Activated CD4-positive, alpha-beta T cell treated with anti-CD3 and anti-CD28 coated beads, Interleukin-2, Interleukin-4, amounts not matched to agents 100 ng/mL and 50 ng/mL, durations not matched to agents 16 hours and 8 hours (primary cell): ENCODE measurements around the gene TRPM7.
"Not testable (repeated sequence)": the region's sequence is repeated elsewhere in the genome, so short reads cannot be mapped to it uniquely, and the experiment has no call there.

Experiments
- DNase-seq: peaks from one replicate; pipeline ENCODE4 v3.0.0-alpha.2; 2020; ENCODE audit warnings: low spot score

The TRPM7 gene, protein sequence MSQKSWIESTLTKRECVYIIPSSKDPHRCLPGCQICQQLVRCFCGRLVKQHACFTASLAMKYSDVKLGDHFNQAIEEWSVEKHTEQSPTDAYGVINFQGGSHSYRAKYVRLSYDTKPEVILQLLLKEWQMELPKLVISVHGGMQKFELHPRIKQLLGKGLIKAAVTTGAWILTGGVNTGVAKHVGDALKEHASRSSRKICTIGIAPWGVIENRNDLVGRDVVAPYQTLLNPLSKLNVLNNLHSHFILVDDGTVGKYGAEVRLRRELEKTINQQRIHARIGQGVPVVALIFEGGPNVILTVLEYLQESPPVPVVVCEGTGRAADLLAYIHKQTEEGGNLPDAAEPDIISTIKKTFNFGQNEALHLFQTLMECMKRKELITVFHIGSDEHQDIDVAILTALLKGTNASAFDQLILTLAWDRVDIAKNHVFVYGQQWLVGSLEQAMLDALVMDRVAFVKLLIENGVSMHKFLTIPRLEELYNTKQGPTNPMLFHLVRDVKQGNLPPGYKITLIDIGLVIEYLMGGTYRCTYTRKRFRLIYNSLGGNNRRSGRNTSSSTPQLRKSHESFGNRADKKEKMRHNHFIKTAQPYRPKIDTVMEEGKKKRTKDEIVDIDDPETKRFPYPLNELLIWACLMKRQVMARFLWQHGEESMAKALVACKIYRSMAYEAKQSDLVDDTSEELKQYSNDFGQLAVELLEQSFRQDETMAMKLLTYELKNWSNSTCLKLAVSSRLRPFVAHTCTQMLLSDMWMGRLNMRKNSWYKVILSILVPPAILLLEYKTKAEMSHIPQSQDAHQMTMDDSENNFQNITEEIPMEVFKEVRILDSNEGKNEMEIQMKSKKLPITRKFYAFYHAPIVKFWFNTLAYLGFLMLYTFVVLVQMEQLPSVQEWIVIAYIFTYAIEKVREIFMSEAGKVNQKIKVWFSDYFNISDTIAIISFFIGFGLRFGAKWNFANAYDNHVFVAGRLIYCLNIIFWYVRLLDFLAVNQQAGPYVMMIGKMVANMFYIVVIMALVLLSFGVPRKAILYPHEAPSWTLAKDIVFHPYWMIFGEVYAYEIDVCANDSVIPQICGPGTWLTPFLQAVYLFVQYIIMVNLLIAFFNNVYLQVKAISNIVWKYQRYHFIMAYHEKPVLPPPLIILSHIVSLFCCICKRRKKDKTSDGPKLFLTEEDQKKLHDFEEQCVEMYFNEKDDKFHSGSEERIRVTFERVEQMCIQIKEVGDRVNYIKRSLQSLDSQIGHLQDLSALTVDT (N-terminal part only)

DNA sequence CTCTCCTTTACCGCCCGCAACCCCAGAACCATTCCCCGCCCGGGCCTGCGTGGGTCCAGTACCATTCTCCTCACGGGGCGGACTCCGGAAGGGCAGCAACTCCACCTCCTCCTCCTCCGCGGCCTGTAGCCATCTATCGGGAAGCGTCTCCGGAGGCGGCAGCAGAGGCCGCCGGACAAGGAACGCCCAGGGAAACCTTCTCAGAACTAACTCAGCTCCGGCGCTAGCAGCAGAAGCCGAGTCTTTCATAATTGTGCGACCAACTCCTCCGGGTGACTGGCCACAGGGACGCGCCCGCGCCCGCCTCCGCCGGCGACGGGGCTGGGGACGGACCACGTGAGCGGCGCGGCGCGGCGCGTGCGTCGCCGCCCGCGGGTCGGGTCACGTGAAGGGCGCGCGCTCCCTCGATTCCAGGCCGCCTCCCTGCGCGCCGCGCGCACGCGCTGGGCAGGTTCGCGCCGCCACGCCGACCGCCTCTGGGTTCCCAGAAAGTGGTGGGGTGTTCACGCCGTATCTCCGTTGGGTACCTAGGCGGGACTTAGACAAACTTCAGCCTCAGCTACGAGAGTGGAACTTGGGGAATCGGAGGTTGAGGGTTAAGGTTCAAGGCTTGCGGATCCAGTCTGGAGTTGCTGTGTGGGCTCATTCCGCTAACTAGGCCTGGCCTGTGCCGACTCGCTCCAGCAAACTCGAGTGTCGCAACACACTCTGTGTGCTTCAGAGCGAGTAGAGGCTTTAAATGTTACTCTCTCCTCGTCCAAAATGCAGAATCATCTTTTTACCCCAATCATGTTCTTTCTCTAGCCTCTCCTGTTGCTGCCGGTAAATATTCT lies at the start of gene TRPM7:
TRPM7 (minus strand) TSS at position 329 of the 833 bp plus-strand sequence; CDS start at position 65, 264 bp downstream.
- peak; percentile 87 for DNase-seq

DNA sequence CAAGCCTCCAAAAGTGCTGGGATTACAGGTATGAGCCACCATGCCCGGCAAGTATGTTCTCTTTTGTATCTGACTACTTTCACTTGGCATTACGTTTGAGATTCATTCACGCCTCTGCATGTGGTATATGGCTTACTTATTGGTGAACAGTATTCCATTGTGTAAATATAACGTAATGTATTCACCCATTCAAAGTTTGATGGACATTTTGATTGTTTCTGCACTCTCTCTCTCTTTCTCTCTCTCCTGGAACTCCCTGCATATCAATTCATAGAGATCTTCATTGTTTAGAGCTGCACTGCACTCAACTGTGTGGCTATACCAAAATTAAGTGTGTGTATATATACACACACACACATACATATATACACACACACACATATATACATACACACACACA lies 48.6 kb upstream of the TRPM7 start:
- no peak for DNase-seq

DNA sequence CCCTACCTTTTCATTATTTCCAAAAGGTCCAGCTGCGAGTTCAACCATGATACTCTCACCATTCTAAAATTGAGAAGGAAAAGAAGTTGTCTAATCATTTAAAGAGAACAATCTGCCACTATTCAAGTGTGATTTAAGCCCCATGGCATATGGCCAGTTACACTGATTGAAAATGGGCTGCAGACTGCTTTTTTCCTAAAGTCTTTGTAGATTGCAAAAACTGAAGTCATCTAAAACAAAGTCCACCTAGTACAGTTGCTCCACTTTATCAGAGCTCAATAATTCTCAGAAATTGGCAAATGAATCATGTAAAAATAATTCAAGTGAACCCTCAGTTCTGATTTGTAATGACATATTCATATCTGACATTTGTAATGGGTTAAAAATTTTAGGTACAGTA lies 39.7 kb upstream of the TRPM7 start:
- DNase-seq = no peak

DNA sequence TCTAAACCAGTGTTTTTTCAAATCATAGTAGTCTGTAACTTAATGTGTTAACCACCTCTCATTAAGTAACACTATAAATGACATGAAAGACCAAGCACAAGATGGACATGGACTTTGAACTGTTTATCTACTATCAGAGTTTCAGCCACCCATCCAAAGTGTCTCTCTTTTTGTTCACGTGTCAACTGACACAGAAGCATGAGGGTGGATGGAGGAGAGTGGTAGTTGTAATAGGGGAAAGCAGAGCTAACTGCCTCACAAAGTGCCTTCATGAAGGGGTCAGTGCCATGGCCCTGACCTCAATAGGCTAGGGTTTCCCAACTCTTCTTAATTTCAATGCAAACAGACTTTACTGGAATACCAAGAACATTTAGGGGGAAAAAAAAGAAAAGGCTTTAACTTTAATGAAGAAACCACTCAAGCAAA lies 32.1 kb upstream of the TRPM7 start:
- no peak for DNase-seq

DNA sequence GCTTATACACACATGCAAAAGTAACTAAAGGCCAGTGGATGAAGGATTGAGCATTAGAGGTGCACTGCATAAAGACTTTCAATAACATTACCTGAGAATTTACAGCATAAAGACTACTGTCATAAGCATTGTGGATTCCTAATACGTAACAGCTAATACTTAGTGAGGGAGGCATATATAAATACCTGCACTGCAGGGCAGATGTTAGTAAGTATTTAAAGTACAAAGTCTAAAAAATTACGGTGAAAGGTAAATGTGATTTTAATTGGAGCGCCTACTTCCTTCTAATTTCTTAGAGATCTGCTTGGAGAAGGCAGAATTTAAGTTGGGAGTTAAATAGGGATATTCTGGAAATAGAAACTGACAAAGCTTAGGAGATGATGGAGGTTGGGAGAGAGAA lies 25.4 kb upstream of the TRPM7 start:
- DNase-seq = no peak

DNA sequence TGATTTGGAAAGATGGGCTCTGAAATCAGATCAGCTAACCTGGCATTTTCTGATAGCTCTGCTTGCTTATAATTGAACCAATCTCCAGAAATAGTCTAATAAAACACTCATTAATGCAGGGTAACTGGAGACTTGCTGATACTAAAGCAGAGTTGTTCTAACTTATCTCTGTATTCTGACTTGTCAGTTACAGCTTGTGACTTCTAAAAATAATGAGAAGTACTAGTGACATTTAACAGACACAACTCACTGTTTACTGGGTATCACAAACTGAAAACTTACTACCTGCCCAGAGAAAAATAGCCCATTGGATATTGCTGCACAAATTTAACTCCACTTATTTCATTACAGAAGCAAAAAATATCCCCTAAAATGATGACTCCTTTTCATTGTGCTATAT lies 24.0 kb upstream of the TRPM7 start:
- DNase-seq = no peak

DNA sequence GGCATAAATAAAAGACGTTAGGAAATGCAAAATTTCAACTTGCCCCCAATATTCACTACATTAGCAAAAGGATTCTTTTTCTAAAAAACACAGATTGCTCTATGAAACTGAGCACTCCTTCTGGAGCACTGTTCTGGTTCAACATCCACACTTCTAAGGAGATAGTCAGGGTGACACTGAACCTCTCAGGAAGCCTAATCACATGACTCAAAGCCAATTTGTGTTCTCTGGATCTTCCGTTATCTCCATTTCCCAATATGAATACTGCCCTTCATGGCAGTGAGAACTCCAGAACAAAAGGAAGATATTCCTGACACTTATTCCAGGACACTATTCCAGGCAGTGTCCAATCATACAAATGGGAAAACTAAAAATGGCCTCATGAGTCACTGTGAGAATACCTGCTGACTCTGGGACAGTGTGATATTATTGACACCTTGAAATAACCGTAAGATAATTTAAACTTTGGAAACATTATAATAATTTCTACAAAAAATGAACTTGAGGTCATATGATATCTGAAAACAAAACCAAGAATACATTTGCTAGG lies 21.4 kb upstream of the TRPM7 start:
- DNase-seq = no peak

DNA sequence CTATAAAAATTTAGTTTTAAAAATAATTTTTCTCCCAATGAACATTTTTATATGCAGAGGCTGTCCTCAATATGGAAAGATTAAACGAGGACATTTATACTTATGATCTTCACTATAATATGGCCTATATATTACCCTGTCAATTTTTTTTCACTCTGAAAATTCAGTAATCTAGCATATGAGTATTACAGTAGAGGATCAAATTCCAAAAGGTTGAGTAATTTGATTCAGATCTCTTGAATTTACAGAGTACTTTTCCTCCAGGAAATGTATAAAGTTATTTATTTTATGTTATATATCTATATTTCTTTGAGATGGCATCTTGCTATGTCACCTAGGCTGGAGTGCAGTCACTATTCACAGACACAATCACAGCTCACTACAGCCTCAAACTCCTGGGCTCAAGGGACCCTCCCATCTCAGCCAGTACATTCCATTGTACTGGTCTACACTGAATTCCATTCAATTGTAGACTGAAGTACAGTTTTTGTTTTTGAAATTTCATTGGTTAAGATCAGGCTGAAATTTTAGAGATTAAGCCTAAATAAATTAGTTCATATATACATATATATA lies 16.3 kb upstream of the TRPM7 start:
- DNase-seq = no peak

DNA sequence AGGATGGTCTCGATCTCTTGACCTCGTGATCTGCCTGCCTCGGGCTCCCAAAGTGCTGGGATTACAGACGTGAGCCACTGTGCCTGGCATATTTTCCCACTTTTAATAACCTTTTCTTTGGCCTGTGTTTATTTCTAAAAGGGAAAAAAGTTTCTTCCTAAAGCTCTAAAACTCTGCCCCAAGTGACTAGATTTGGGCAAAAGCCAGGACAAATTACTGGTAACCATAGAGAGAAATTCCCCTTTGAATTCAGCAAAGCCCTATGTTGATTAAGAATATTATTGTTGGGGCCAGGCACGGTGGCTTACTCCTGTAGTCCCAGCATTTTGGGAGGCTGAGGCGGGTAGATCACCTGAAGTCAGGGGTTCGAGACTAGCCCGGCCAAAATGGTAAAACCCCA lies 11.5 kb upstream of the TRPM7 start:
- DNase-seq = no peak

DNA sequence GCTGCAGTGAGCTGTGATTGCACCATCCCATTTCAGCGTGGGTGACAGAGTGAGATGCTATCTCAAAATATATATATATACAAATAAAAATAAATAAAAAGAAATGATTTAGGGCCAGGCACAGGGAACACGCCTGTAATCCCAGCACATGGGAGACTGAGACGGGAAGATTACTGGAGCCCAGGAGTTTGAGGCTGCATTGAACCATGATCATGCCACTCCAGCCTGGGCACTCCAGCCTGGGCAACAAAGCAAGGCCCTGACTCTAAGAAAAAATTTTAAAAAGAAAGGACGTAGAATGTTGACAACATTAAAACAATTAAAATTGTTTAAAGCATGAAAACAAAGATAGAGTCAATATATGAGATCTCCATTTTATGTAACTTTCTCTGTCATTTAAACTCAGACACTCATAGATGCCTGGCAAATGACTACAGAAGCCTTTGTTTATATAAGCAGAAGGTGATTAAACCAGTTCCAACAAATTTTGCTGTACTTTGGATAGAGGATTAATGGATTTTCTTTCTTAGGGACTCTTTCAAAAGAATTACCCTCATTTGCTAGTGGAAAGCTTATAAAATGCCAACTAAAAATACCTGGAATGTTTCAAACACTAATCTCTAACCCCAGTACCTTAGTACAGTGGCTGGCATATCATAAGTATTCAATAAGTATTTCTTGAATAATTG lies 10.7 kb upstream of the TRPM7 start:
- DNase-seq = no peak

DNA sequence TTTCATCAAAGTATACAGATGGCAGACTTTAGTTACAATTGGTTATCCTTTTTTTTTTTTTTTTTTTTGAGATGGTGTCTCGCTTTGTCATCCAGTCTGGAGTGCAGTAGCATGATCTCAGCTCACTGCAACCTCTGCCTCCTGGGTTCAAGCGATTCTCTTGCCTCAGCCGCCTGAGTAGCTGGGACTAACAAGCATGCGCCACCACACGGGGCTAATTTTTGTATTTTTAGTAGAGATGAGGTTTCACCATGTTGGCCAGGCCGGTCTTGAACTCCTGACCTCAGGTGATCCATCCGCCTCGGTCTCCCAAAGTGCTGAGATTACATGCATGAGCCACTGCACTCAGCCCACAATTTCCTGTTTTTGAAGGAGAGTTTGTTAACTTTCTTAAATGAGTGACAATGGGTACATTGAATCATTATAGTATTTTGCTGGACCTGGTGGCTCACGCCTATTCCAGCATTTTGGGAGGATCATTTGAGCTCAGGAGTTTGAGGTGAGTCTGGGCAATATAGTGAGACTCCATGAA lies 8.1 kb upstream of the TRPM7 start:
- DNase-seq = not testable (repeated sequence)

DNA sequence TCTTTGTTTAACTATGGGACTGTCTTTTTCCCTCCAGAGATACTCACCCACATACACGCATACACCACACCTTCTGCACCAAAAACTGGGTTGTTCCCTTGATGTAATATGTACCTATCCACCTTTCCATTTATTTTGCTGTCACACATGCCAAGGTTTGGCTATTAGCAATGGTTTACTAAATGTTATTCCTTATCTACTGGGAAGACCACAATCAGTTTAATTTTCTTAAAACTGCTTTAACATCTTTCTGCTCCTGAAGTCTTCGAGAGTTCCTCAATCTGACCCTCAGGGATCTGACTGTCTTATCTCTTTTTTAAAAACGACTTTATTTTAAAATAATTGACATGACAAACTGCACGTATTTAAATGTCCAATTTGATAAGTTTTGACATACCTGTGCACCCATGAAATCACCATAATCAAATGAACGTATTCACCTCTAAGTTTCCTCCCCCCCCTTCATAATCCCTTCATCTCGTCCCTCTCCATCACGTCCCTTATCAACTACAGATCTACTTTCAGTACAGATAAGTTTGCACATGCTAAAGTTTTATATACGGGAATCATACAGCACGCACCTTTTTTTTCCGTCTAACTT lies 805 bp upstream of the TRPM7 start:
- no peak for DNase-seq

DNA sequence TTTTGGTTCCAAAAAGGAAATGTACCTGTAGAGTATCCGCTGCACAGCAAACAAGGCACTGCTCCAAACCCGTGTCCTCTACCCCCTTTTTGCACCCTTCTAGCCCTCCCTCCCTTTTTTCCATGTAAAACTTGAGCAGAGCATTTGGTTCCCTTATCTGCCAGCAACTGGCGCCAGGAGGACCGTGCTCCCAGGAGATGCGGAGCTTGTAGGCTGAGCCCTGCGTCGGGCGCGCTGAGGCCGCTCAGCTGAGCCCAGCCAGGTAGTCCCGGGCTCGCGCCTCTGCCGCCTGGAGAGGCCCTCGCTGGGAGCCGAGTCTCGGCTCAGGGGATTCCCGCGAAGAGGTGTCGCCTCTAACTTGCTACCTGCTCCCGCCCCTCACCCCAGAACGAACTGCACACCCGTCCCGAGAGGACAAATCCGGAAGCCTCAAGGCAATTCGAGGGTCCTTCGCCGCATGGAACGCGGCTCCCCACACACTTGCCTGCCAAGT lies 575 bp downstream of the TRPM7 start:
- DNase-seq = peak; percentile 78

DNA sequence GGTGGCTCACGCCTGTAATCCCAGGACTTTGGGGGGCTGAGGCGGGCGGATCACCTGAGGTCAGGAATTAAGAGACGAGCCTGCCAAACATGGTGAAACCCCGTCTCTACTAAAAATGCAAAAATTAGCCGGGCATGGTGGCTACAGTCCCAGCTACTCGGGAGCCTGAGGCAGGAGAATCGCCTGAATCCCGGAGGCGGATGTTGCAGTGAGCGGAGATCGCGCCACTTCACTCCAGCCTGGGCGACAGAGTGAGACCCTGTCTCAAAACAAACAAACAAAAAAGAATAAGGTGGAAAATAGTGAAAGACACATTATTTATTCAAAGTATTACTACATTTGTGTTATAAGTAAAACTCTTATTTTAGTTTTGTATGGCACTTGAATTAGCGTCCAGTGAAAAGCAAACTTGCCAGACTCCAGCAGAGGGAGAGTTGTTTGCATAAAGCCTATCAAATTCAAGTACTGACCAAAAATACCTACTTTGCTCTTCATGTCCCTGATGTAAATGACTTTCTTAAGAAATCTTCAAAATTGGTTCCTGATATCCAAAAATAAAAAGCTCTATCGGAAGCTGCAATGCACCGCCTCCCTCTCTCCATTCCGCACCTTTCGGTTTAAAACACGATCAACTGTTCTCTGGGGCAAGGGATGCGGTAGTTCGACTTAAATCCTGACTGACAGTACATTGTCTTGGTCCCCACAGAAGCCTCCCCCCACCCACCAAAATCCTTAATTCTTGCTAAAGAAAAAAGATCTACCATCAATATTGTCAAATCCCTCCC lies 1.2 kb downstream of the TRPM7 start:
- DNase-seq = no peak

DNA sequence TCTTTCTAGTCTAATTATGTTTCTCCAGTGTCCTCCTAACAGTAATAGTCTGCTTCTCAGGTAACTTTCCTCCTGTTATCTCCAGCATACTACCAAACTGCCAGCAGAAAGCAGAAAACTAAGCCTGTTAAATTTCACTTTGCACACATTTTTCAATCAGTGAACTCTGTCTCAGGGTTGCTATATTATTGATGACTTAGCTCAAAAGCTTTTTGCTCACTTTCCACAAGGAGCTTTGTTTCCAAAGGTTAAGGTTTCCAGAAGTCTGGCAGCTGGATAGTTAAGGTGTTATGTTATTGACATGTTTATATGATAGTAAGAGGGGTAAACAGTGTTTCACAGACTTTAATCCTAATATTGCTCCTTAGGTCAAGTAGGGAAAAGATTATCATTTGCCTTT lies 5.1 kb downstream of the TRPM7 start:
- no peak for DNase-seq

DNA sequence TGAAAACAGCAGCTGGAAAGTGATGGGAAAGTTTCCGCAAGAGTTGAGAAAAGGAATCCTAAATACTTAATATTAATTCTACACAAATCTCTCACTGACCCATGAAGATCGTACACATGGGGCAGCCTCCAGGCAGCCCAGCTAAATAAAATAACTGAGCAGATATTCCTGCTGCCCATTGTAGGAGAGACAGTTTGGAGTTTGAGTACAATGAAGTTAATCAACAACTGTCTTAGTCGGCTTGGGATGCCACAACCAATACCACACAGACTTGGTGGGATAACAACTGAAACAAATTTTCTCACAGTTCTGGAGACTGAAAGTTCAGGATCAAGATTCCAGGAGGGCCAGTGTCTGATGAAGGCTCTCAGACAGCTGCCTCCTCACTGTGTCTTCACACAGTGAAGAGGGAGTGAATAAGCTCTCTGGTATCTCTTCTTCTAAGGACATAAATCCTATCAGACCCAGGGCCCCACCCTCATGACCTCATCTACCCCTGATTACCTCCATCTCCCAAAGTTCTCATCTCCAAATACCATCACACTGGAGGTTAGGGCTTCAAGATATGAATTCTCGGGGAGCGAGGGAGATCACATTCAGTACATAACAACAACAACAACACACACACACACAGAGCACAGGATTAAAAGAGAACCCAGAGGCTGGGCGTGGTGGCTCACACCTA lies 9.7 kb downstream of the TRPM7 start:
- DNase-seq = no peak

DNA sequence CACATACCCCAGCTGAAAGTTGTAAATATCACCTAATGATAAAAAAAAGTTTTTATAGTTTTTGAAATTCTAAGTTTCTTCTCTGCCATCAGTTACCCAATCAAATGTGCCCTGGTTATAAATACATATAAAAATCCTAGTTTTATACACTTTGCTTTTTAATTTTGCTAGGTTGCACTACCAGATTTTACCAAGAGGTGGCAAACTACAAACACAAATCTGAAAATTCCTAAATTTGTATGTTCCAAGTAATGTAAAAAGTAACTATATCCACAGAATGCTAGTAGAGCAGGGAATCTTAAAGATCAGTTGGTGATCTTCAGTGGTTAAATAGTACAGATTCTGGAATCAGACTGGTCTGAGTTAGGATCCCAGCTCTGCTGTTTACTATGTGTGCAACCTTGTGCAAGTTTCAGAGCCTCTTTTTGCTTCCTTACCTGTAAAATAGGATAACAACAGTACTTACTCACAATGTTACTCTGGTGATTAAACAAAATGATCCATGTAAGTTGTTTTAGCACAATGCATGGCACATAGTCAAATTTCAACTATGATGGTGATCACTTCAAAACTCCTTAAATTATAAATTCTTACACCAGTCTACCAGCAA lies 11.0 kb downstream of the TRPM7 start:
- no peak for DNase-seq
